GM12801 (cell line): ENCODE measurements around the gene CHD1.

Experiments
- TF ChIP-seq, protein P1 (sequence below): IDR thresholded peaks from one replicate; pipeline ENCODE4 v1.5.1; 2011; ENCODE audit warnings: control low read depth; ENCODE audit not compliant: insufficient read length; ENCODE audit errors: extremely low read depth

CHD1 gene

DNA sequence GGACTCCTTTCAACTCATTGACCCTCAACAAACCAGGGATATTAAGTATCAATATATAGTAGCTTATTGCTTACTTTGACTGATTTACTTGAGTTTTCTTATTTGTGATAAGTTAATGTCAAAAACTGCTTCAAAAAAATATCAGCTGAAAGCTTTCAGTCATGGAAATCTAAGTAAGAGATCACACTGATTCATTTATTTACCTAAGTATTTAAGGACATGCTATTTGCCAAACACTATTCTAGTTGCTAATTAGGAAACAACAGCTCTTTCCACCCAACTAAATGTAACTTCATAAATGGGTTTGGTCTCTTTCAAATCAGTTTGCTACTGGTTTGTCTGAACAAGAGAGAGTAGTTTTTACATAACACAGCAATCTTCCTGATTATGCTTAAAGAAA, 48.2 kb downstream of the CHD1 start:
- TF ChIP-seq, protein P1, sequence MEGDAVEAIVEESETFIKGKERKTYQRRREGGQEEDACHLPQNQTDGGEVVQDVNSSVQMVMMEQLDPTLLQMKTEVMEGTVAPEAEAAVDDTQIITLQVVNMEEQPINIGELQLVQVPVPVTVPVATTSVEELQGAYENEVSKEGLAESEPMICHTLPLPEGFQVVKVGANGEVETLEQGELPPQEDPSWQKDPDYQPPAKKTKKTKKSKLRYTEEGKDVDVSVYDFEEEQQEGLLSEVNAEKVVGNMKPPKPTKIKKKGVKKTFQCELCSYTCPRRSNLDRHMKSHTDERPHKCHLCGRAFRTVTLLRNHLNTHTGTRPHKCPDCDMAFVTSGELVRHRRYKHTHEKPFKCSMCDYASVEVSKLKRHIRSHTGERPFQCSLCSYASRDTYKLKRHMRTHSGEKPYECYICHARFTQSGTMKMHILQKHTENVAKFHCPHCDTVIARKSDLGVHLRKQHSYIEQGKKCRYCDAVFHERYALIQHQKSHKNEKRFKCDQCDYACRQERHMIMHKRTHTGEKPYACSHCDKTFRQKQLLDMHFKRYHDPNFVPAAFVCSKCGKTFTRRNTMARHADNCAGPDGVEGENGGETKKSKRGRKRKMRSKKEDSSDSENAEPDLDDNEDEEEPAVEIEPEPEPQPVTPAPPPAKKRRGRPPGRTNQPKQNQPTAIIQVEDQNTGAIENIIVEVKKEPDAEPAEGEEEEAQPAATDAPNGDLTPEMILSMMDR: no peak

GRCh38 chr5:98880151-98880550, 48.7 kb downstream of the CHD1 start:
- TF ChIP-seq, protein P1: no peak

DNA sequence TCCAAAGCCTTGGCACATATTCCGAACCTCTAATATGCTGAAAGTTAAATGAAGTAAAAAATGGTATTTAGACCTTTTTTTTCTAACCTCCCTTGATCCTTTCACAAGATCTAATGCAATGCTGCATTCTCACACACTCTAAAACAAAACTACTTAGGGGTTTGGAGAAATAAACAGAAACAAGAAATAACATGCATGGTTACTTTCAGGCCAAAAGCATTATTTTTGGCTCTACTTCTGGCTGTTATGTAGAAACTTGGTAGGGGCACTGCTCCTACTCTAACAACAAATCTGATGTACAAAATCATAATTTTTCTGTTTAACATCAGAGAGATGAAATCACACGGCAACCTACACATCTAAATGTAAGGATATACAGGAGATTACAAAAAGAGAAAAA, 51.2 kb downstream of the CHD1 start:
- TF ChIP-seq, protein P1: no peak

DNA sequence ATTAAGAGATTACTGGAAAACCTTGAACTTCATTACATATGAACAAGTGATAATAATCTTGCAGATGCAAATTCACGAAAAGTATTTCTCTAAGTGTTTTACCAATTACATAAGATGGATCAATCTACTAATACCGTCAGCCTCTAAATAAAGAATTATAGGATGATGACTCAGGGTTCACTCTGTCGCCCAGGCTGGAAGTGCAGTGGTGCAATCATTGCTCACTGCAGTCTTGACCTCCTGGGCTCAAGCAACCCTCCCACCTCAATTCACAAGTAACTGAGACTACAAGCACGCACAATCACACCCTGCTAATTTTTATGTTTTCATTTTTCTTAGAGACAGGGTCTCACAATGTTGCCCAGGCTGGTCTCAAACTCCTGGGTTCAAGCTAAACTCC, 56.1 kb downstream of the CHD1 start:
- TF ChIP-seq, protein P1: no peak

DNA sequence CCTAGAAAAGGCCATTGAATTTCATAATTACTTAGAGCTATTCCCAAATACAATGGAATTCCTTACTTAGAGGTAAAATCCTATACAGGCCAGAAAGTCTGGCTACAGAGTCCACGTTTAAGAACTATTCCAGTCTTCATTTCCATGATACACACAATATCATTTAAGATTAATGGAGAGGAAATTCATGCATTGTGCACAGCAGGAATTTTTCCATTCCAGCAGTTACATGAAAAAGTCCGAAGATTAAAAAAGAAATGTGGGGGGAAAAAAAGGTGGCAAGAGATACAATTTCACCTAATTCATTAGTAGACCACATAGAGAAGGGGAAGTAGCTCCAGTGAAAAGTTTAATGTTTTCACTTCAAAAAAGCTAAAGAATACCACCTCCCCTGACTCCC, 63.1 kb downstream of the CHD1 start:
- TF ChIP-seq, protein P1: no peak

DNA sequence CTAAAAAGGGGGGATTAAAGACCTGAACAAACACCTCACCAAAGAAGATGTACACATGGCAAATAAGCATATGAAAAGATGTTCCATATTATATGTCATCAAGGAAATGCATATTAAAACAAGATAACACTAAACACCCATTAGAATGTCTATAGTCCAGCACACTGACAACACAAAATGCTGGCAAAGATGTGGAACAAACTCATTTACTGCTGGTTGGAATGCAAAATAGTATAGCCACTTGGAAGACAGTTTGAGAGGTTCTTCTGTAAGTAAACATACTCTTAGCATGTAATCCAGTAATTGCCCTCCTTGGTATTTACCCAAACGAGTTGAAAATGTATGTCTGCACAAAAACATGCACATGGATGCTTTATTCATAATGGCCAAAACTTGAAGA, 81.8 kb downstream of the CHD1 start:
- TF ChIP-seq, protein P1: no peak

DNA sequence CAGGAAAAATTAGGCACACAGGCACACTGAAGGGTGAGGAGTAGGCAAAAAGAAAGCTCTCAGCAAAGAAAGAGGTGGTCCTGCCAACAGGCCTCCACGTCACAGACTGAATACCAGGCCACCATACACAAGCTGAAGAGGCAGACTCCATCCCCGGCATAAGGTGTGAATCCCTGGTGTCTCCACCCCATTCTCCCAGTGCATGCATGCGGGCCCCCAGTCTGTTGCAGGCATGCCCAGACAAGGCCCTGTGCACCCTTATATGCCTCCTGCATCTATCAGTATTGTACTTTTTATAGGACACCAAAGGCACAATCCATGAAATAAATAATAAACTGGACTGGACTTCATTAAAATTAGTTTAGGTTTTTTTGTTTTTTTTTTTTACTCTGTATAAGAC, 82.3 kb downstream of the CHD1 start:
- TF ChIP-seq, protein P1: no peak

DNA sequence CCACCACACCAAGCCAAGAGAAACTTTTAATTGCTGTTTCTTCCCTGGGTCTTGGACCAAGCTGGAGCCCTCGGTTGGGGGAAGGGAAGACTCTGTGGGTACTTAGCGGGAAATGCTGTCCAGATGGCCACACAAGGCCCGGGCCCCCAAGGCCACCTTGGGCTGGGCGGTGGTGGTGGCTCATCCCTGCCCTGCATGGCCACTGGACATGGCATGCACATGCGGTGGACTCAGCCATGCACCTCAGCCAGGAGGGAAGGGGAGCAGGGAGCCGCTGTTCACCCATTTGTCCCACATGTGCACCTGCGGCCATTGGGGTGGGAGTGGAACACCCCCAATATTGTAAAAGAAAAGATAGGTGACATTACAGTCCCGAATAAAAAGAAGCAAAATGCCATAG, 82.9 kb downstream of the CHD1 start:
- TF ChIP-seq, protein P1: no peak
